Lower lobe of right lung (tissue), 2 donors: ENCODE measurements around the gene MAP3K13. TPM values are rescaled to one million over a fixed set of nuclear protein-coding genes. Genes with fewer than 3 reads are reported as not detected.

ENCODE experiments used
- ATAC-seq, 2 donors: fragments of 200-7000 bp; cut with Tn5 transposase; one replicate each; pipeline ENCODE4 v1.9.1; 2020 to 2022; ENCODE audit warnings: mild to moderate bottlenecking in 2 of 2, moderate library complexity in 2 of 2
- DNase-seq: peaks from one replicate; pipeline ENCODE4 v3.0.0-alpha.2; 2020
- H3K27ac ChIP-seq: fragments of 200-600 bp; one replicate; pipeline ENCODE4 v1.8.0; 2022
- H3K27me3 ChIP-seq: fragments of 200-600 bp; one replicate; pipeline ENCODE4 v1.8.0; 2022; ENCODE audit warnings: low read depth
- H3K36me3 ChIP-seq: fragments of 200-600 bp; one replicate; pipeline ENCODE4 v1.8.0; 2022; ENCODE audit warnings: mild to moderate bottlenecking
- H3K4me1 ChIP-seq: fragments of 200-600 bp; one replicate; pipeline ENCODE4 v1.8.0; 2022
- H3K4me3 ChIP-seq: fragments of 200-600 bp; one replicate; pipeline ENCODE4 v1.8.0; 2022; ENCODE audit warnings: mild to moderate bottlenecking
- H3K9me3 ChIP-seq: fragments of 200-600 bp; one replicate; pipeline ENCODE4 v1.8.0; 2022
- intact Hi-C: fragments of 100-400 bp; cut with DNase I; formaldehyde crosslinking; loops from one replicate; pipeline ENCODE4 v1.11.0; 2022
- total RNA-seq: library from RNA; stranded (reverse); fragmentation: NEBNext Ultra II Directional; extraction: Animal tissue kit (Norgen Biotek cat#: 25700); gene quantifications from one replicate; pipeline ENCODE4 v1.2.1, GENCODE V29; 2021
- TF ChIP-seq, protein P1 (sequence below): fragments of 200-600 bp; IDR thresholded peaks from one replicate; pipeline ENCODE4 v1.8.0; 2022; ENCODE audit warnings: antibody characterized with exemption, mild to moderate bottlenecking
- donor health status: DM: no; HTN: yes; CAD: no; lungs with severe emphysema.

MAP3K13 gene
- total RNA-seq, 1 donor from 2014 or later = 35.4 TPM

DNA sequence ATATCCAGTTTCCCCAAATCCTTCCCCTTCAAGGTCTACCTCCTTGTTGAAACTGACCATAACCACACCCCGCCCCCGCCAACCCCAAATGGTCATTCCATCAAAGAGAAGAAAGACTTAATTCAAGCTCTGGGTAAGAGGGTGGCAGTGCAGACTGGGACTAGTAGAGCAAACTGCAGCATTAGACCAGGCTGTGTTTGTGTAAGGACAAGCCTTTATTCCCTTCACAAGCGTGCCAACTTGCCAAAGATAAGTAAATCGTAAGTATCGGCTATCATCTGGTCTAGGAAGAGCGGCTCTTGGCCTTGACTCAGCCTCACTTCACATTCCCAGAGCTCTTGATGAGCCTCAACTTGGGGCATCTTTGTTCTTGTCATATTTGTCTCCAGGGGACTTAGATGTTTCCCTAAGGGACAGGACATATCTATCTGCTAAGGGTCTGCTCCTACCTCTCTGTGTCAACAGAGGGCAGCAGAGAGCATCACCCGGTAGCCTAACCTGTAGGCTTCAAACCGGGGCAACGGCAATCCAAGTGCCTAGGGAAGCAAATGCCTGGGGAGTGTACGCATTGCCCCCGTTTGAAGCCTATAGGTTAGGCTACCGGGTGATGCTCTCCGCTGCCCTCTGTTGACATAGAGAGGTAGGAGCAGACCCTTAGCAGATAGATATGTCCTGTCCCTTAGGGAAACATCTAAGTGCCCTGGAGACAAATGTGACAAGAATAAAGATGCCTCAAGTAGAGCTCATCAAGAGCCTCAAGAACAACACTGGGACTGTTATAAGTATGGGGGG lies 8.9 kb upstream of the MAP3K13 start:
- no peaks in the 10 kb centered on the region for H3K36me3 ChIP-seq
- H3K4me3 ChIP-seq = no peak overlapping the region
- H3K4me1 ChIP-seq = no peaks in the 10 kb centered on the region
- DNase-seq (peak; percentile 73), ATAC-seq (peak; percentile 95 to 98)
- H3K27me3 ChIP-seq = no peaks in the 10 kb centered on the region
- no peak overlapping the region for H3K27ac ChIP-seq
- TF ChIP-seq, protein P1, sequence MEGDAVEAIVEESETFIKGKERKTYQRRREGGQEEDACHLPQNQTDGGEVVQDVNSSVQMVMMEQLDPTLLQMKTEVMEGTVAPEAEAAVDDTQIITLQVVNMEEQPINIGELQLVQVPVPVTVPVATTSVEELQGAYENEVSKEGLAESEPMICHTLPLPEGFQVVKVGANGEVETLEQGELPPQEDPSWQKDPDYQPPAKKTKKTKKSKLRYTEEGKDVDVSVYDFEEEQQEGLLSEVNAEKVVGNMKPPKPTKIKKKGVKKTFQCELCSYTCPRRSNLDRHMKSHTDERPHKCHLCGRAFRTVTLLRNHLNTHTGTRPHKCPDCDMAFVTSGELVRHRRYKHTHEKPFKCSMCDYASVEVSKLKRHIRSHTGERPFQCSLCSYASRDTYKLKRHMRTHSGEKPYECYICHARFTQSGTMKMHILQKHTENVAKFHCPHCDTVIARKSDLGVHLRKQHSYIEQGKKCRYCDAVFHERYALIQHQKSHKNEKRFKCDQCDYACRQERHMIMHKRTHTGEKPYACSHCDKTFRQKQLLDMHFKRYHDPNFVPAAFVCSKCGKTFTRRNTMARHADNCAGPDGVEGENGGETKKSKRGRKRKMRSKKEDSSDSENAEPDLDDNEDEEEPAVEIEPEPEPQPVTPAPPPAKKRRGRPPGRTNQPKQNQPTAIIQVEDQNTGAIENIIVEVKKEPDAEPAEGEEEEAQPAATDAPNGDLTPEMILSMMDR = peak; percentile 61
- no peaks in the 10 kb centered on the region for H3K9me3 ChIP-seq
- intact Hi-C loops = no loop called here

DNA sequence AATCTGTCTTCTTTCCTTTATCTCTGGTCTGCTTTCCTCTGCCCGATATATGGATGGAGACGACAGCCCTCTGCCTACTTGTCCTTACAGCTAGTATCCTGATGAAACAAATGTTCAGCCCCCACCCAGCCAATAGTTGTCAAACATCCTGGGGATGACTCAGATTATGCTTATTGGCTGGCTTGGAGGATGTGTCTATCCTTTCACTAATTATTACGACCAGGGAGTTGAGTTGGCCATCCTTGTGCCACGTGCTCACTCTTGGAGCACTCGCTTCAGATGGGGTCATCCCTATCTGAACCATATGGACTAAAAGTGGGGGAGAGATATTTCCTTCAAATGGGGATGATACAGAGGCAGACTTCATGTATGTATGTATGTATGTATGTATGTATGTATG lies 6.4 kb upstream of the MAP3K13 start:
- Histone ChIP-seq H3K27ac (no peak overlapping the region), H3K27me3 (no peaks in the 10 kb centered on the region), H3K9me3 (no peaks in the 10 kb centered on the region), H3K36me3 (no peaks in the 10 kb centered on the region), H3K4me3 (no peak overlapping the region), H3K4me1 (no peaks in the 10 kb centered on the region)
- no peak for DNase-seq
- ATAC-seq = no peak
- TF ChIP-seq, protein P1 = no peak
- intact Hi-C loops = no loop called here

DNA sequence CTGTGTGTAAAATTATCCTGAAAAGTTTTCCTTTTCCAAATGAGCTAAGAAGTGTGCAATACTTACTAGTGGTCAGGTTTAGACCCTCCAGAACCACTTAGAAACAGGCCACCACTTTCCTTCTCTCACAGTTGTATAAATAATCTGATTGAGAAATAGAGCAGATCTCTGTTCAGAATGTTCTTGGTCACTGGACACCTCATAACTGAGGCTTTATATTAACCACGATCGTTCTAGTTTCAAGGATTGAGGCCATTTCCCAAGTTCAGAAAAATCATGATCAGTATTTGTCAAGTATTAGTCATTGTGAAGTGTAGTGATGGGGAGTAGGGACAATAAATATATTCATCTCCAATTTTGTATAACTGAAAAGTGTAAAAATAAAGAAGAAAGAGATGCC lies 1.0 kb upstream of the MAP3K13 start:
- Histone ChIP-seq H3K4me1 (peaks cover 12% of the 10 kb centered on the region), H3K27ac (peak overlapping the region; percentile 9), H3K36me3 (no peaks in the 10 kb centered on the region), H3K9me3 (no peaks in the 10 kb centered on the region), H3K27me3 (no peaks in the 10 kb centered on the region), H3K4me3 (no peak overlapping the region)
- ATAC-seq (peak; percentile 39 to 42), DNase-seq (no peak)
- intact Hi-C loops = no loop called here
- TF ChIP-seq, protein P1 = no peak

DNA sequence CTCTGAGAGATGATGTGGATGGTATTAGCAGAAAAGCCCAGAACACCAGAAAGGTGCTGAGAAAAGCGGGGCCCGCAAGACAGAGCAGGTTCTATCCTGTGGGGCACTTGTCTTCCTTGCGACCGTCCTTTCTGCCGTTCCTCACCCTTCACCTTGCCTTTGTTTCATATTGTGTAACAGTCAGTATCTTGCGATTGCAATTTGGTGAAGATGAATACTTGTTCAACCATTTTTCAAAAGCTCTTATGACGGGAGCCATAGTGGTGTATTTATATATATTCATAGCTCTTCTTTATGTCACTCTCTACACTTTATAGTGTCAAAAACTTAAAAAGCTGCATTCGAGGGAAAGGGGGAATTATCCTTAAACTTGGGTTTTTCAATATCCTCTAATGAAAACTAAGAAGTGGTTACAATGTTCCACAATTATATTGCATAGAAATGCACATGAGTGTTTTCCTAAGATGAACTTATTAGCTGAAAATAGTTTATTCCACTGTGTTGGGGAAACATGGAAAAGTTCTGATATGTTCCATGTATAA lies 797 bp downstream of the MAP3K13 start:
- Histone ChIP-seq H3K4me3 (peak overlapping the region; percentile 62), H3K36me3 (no peaks in the 10 kb centered on the region), H3K9me3 (no peaks in the 10 kb centered on the region), H3K4me1 (peaks cover 12% of the 10 kb centered on the region), H3K27ac (peak overlapping the region; percentile 78), H3K27me3 (no peaks in the 10 kb centered on the region)
- TF ChIP-seq, protein P1 = no peak
- peak; percentile 41 to 47 for ATAC-seq
- intact Hi-C loops = no loop called here
- no peak for DNase-seq

DNA sequence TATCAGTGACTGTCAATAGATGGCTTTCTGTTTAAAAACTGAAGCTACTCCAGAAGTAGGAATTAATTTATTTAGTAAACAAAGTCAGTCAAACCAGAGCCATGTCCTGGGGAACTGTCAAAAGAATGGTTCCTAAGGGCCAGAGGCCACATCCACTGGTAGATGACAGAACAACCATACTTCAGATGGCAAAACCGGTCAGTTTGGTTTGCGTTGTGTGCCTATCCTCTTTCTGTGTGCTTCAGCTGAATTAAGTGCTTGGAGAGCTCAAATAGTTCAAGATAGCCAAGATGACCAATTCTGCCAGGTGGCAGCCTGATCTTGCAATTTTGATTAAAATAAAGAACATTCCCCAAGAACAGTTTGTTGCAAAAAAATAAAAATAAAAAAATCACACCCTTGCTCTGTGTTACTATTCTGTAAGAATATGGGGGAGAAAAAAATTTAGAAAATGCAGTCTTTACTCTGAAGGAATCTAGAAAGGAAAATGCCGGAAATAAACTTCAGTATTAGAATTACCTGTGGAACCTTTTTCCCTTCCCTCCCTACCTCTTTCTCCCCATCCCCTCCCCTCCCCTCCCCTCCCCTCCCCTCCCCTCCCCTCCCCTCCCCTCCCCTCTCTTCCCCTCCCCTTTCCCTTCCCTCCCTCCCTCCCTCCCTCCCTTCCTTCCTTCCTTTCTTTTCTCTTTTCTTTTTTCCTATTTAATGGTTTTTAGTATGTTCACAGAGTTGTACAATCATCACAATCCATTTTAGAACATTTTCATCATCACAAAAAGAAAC lies 2.5 kb downstream of the MAP3K13 start:
- TF ChIP-seq, protein P1 = no peak
- DNase-seq = no peak
- H3K27ac ChIP-seq = peak overlapping the region; percentile 78
- H3K27me3 ChIP-seq = no peaks in the 10 kb centered on the region
- H3K36me3 ChIP-seq = no peaks in the 10 kb centered on the region
- peak; percentile 76 to 83 for ATAC-seq
- no peaks in the 10 kb centered on the region for H3K9me3 ChIP-seq
- H3K4me3 ChIP-seq = peak overlapping the region; percentile 62
- intact Hi-C loops = no loop called here
- peaks cover 12% of the 10 kb centered on the region for H3K4me1 ChIP-seq
